Heart left ventricle (tissue), 16 donors: ENCODE measurements around the gene TMEM184B. TPM values are rescaled to one million over a fixed set of nuclear protein-coding genes. Genes with fewer than 3 reads are reported as not detected.

Experiments
- ATAC-seq, 4 donors: fragments of 200-7000 bp; cut with Tn5 transposase; one replicate each; pipeline ENCODE4 v1.9.1; 2020 to 2022; ENCODE audit warnings: moderate library complexity in 4 of 4, mild to moderate bottlenecking in 3 of 4, moderate number of reproducible peaks in 1 of 4
- DNase-seq, 5 donors: peaks; one replicate each; pipeline ENCODE4 v3.0.0-alpha.2; 2020
- H3K27ac ChIP-seq, 12 donors: fragments of 200-600 bp; sonication (generic) in 4 of 12; one replicate each; pipeline versions ENCODE4 v1.5.0 to v1.8.0; 2016 to 2022; ENCODE audit warnings: mild to moderate bottlenecking in 2 of 12
- H3K27me3 ChIP-seq, 9 donors: fragments of 200-600 bp; sonication (generic) in 2 of 9; one replicate each; pipeline versions ENCODE4 v1.5.1 to v1.8.0; 2016 to 2022; ENCODE audit warnings: mild to moderate bottlenecking in 3 of 9
- H3K36me3 ChIP-seq, 9 donors: fragments of 200-600 bp; sonication (generic) in 2 of 9; one replicate each; pipeline versions ENCODE4 v1.5.0 to v1.8.0; 2018 to 2022; ENCODE audit warnings: mild to moderate bottlenecking in 2 of 9
- H3K4me1 ChIP-seq, 12 donors: fragments of 200-600 bp; sonication (generic) in 4 of 12; one replicate each; pipeline versions ENCODE4 v1.5.0 to v1.8.0; 2016 to 2022; ENCODE audit warnings: mild to moderate bottlenecking in 3 of 12
- H3K4me3 ChIP-seq, 12 donors: fragments of 200-600 bp; sonication (generic) in 4 of 12; one replicate each; pipeline versions ENCODE4 v1.5.0 to v1.8.0; 2017 to 2022; ENCODE audit warnings: mild to moderate bottlenecking in 9 of 12, moderate library complexity in 4 of 12
- H3K9me3 ChIP-seq, 12 donors: fragments of 200-600 bp; sonication (generic) in 4 of 12; one replicate each; pipeline versions ENCODE4 v1.5.0 to v1.8.0; 2016 to 2022; ENCODE audit warnings: mild to moderate bottlenecking in 1 of 12
- POLR2A ChIP-seq, 2 donors: fragments of 450-650 bp; IDR thresholded peaks; one replicate each; pipeline ENCODE4 v1.6.1; 2017; ENCODE audit warnings: antibody characterized with exemption in 2 of 2, mild to moderate bottlenecking in 2 of 2, moderate library complexity in 2 of 2
- WGBS, 4 donors: extraction: QIAGEN DNeasy Blood & Tissue Kit in 2 of 4; methylation state at CpG; one replicate each; pipeline versions ENCODE4 v1.1.5 to v1.1.7; 2013 to 2018; 5-methylcytosine and 5-hydroxymethylcytosine counted together
- intact Hi-C, 10 donors: fragments of 100-400 bp; cut with DNase I; formaldehyde crosslinking; loops; one replicate each; pipeline versions ENCODE4 v1.11.1 to v1.14.2; 2022
- polyA plus RNA-seq, 2 donors: library from polyadenylated mRNA; stranded (reverse); fragments of 200-250 nt; gene quantifications; one replicate each; pipeline ENCODE4 v1.2.3, GENCODE V29; 2013
- total RNA-seq, 9 donors: library from RNA; depleted of rRNA in 2 of 9; stranded (reverse); fragments of >200 nt in 2 of 9; fragmentation: NEBNext Ultra II Directional in 3 of 9; extraction: Animal tissue kit (Norgen Biotek cat#: 25700) in 3 of 9; gene quantifications; one replicate each; pipeline versions ENCODE4 v1.1.0 to v1.2.4, GENCODE V29; 2016 to 2023
- TF ChIP-seq, protein P1 (sequence below), 12 donors: fragments of 200-600 bp; sonication (generic) in 4 of 12; IDR thresholded peaks; one replicate each; pipeline versions ENCODE4 v1.5.0 to v1.8.0; 2018 to 2022; ENCODE audit warnings: antibody characterized with exemption in 12 of 12, mild to moderate bottlenecking in 5 of 12
- donor health status: ischemic (EF 13 %, LVEDD 7.1; RV severe dilation, severe dysfunction).
- donor health status: healthy with polysubstance abuse.
- donor health status: DM: no; HTN: yes; CAD: no.
- donor health status: DM: no; HTN: no; CAD: no.
- donor health status: ischemic (EF 25% LVEDD 6.9; RV normal size, moderate dysfunction).
- donor health status: ischemic (EF 25% LVEDD 5.7; RV mildly dilated, moderate dysfunction).
- donor health status: healthy.
- donor health status: DM: yes; HTN: yes; CAD: no.
- donor health status: ischemic (EF 35%, LVEDD 5.7; RV mildly dilated, moderate dysfunction).
- donor health status: nonischemic (EF 11% LVEDD 7.7; RV severe dilation, severe dysfunction).
- donor health status: DM: yes; HTN: yes; CAD: no.
- donor health status: PGD.
- donor health status: ischemic (EF 29% LVEDD 5.4; RV normal size, mild dysfunction).
- donor health status: nonischemic (EF 23%, LVEDD 6.1; RV moderate dilation, normal function).

TMEM184B gene
- total and polyA plus RNA-seq, 11 donors, result 19.5 to 103 (median 47.0) TPM

- Histone ChIP-seq H3K9me3 (no peaks in the 10 kb centered on the region), H3K4me3 (peak overlapping the region in 7 of 12 donors; percentile 10 to 35 (median 29)), H3K4me1 (peaks cover 4 to 43% (median 23%) of the 10 kb centered on the region in 12 donors), H3K27ac (peak overlapping the region in 4 of 12 donors; percentile 8 to 38 (median 32)), H3K27me3 (no peaks in the 10 kb centered on the region), H3K36me3 (peaks cover 0 to 6% (median 0%) of the 10 kb centered on the region in 9 donors)
- TF ChIP-seq, protein P1, sequence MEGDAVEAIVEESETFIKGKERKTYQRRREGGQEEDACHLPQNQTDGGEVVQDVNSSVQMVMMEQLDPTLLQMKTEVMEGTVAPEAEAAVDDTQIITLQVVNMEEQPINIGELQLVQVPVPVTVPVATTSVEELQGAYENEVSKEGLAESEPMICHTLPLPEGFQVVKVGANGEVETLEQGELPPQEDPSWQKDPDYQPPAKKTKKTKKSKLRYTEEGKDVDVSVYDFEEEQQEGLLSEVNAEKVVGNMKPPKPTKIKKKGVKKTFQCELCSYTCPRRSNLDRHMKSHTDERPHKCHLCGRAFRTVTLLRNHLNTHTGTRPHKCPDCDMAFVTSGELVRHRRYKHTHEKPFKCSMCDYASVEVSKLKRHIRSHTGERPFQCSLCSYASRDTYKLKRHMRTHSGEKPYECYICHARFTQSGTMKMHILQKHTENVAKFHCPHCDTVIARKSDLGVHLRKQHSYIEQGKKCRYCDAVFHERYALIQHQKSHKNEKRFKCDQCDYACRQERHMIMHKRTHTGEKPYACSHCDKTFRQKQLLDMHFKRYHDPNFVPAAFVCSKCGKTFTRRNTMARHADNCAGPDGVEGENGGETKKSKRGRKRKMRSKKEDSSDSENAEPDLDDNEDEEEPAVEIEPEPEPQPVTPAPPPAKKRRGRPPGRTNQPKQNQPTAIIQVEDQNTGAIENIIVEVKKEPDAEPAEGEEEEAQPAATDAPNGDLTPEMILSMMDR (IDR thresholded peaks at IDR 0.05), result peak in 5 of 12 donors; percentile 8 to 43 (median 16)
- TF ChIP-seq POLR2A (IDR thresholded peaks at IDR 0.05), result no peak
- ATAC-seq, result peak in 3 of 4 donors; percentile 26 to 63 (median 60)
- intact Hi-C loops, result no loop called here
- 22 to 42% (median 31%) methylated on average over 42 to 81 of the region's 81 CpGs for WGBS, 4 donors
- peak in 4 of 5 donors; percentile 62 to 88 (median 68) for DNase-seq
Observed at GRCh38 chr22:38214302-38215056, 58.3 kb downstream of the TMEM184B start.

- Histone ChIP-seq H3K27ac (peak overlapping the region in 1 of 12 donors; percentile 38), H3K36me3 (peaks cover 0 to 6% (median 0%) of the 10 kb centered on the region in 9 donors), H3K4me1 (peaks cover 4 to 38% (median 18%) of the 10 kb centered on the region in 12 donors), H3K4me3 (peak overlapping the region in 3 of 12 donors; percentile 10 to 35 (median 29)), H3K27me3 (no peaks in the 10 kb centered on the region), H3K9me3 (no peaks in the 10 kb centered on the region)
- TF ChIP-seq, protein P1 (IDR thresholded peaks at IDR 0.05), result no peak
- TF ChIP-seq POLR2A (IDR thresholded peaks at IDR 0.05), result no peak
- no peak for DNase-seq
- ATAC-seq, result no peak
- WGBS, 4 donors, result 38 to 52% (median 42%) methylated on average over 6 to 8 of the region's 8 CpGs
- intact Hi-C loops, result no loop called here
Observed at GRCh38 chr22:38213990-38214301, 58.9 kb downstream of the TMEM184B start.

- no peak for ATAC-seq
- Histone ChIP-seq H3K4me3 (no peak overlapping the region), H3K4me1 (peaks cover 0 to 33% (median 13%) of the 10 kb centered on the region in 12 donors), H3K36me3 (peaks cover 0 to 6% (median 0%) of the 10 kb centered on the region in 9 donors), H3K9me3 (no peaks in the 10 kb centered on the region), H3K27me3 (no peaks in the 10 kb centered on the region), H3K27ac (no peak overlapping the region)
- intact Hi-C loops, result no loop called here
- no peak for DNase-seq
- TF ChIP-seq POLR2A (IDR thresholded peaks at IDR 0.05), result no peak
- TF ChIP-seq, protein P1 (IDR thresholded peaks at IDR 0.05), result no peak
- 87 to 95% (median 93%) methylated on average over 6 of the region's 6 CpGs for WGBS, 4 donors
Observed at GRCh38 chr22:38213319-38213989, 59.4 kb downstream of the TMEM184B start.

DNA sequence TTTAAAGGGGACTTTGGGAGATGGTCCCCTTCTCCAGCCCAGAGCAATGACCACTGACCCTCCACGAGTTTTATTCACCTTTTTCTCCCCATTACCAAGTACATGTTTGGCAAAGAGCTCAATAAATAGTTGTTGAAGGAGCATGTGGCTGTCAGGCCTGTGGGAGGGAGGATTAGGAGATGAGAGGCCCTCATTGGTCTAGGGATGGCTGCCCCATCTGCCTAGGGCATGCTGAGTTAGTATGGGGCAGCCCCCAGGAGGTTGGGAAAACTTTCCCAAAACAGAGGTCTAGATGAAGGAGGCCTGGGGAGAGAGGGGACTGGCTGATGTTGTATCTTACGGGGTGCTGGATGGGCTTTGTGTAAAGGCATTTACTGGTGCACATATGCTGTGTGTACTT lies 60.4 kb downstream of the TMEM184B start:
- no peak overlapping the region for H3K27ac ChIP-seq
- DNase-seq (no peak), ATAC-seq (no peak)
- peaks cover 0 to 6% (median 0%) of the 10 kb centered on the region in 9 donors for H3K36me3 ChIP-seq
- WGBS, 4 donors, result 76 to 93% (median 82%) methylated on average over 2 of the region's 2 CpGs
- H3K9me3 ChIP-seq, result no peaks in the 10 kb centered on the region
- TF ChIP-seq, protein P1 (IDR thresholded peaks at IDR 0.05), result no peak
- TF ChIP-seq POLR2A (IDR thresholded peaks at IDR 0.05), result no peak
- peaks cover 0 to 25% (median 6%) of the 10 kb centered on the region in 12 donors for H3K4me1 ChIP-seq
- no peak overlapping the region for H3K4me3 ChIP-seq
- H3K27me3 ChIP-seq, result no peaks in the 10 kb centered on the region
- intact Hi-C loops, result no loop called here
